DND-41 (cell line): Measurements from ENCODE around the gene DNAJC30.

Experiments used
- ATAC-seq: fragments of 200-7000 bp; cut with Tn5 transposase; 3 replicates; pipeline ENCODE4 v1.9.1; 2021; ENCODE audit warnings: low read depth; ENCODE audit not compliant: insufficient read depth
- DNase-seq: peaks from one replicate; pipeline ENCODE4 v3.0.0-alpha.2; 2020
- H2AFZ ChIP-seq: 2 replicates; pipeline ENCODE4 v1.6.0; 2012; ENCODE audit warnings: low read depth, low read length
- H3K27ac ChIP-seq: 2 replicates; pipeline ENCODE4 v1.5.1; 2012; ENCODE audit warnings: low read length, inconsistent platforms
- H3K27me3 ChIP-seq: fragments of 200-600 bp; sonication (generic); 2 replicates; pipeline ENCODE4 v1.6.0; 2012; ENCODE audit warnings: low read length, mild to moderate bottlenecking, inconsistent platforms; ENCODE audit not compliant: insufficient read depth, poor library complexity
- H3K36me3 ChIP-seq: 2 replicates; pipeline ENCODE4 v1.5.1; 2012; ENCODE audit warnings: low read length, inconsistent platforms; ENCODE audit not compliant: insufficient read depth
- H3K4me1 ChIP-seq: 2 replicates; pipeline ENCODE4 v1.5.1; 2012; ENCODE audit warnings: mild to moderate bottlenecking, low read length; ENCODE audit not compliant: insufficient read depth
- H3K4me2 ChIP-seq: 2 replicates; pipeline ENCODE4 v1.6.0; 2012; ENCODE audit warnings: mild to moderate bottlenecking, moderate library complexity, low read length, inconsistent platforms; ENCODE audit not compliant: insufficient read depth
- H3K4me3 ChIP-seq, 2 experiments: fragments of 200-600 bp in 1 of 2; shearing (Covaris generic) in 1 of 2; 2 replicates each; pipeline ENCODE4 v1.5.1; 2012 to 2016; ENCODE audit warnings: inconsistent platforms in 2 of 2, low read length in 2 of 2, mild to moderate bottlenecking in 2 of 2, low read depth in 1 of 2, moderate library complexity in 1 of 2
- H3K79me2 ChIP-seq: 2 replicates; pipeline ENCODE4 v1.6.0; 2012; ENCODE audit warnings: low read length, inconsistent platforms; ENCODE audit not compliant: insufficient read depth
- H3K9ac ChIP-seq: 2 replicates; pipeline ENCODE4 v1.6.0; 2012; ENCODE audit warnings: low read depth, mild to moderate bottlenecking, inconsistent platforms, low read length, moderate library complexity
- H3K9me3 ChIP-seq: 2 replicates; pipeline ENCODE4 v1.5.1; 2012; ENCODE audit warnings: low read length, moderate library complexity, mild to moderate bottlenecking, inconsistent platforms; ENCODE audit not compliant: insufficient read depth, severe bottlenecking
- H4K20me1 ChIP-seq: 2 replicates; pipeline ENCODE4 v1.6.0; 2012; ENCODE audit warnings: low read length; ENCODE audit not compliant: insufficient read depth
- EZH2 ChIP-seq: IDR thresholded peaks from 3 replicates; pipeline ENCODE4 v1.6.1; 2012; ENCODE audit warnings: borderline replicate concordance, low read depth, mild to moderate bottlenecking, moderate library complexity, low read length, inconsistent platforms; ENCODE audit not compliant: severe bottlenecking
- TF ChIP-seq, protein P1 (sequence below): IDR thresholded peaks from 2 replicates; pipeline ENCODE4 v1.5.1; 2012; ENCODE audit warnings: borderline replicate concordance, low read length, moderate library complexity, mild to moderate bottlenecking; ENCODE audit not compliant: poor library complexity, severe bottlenecking; ENCODE audit errors: extremely low read depth

The DNAJC30 gene

DNA sequence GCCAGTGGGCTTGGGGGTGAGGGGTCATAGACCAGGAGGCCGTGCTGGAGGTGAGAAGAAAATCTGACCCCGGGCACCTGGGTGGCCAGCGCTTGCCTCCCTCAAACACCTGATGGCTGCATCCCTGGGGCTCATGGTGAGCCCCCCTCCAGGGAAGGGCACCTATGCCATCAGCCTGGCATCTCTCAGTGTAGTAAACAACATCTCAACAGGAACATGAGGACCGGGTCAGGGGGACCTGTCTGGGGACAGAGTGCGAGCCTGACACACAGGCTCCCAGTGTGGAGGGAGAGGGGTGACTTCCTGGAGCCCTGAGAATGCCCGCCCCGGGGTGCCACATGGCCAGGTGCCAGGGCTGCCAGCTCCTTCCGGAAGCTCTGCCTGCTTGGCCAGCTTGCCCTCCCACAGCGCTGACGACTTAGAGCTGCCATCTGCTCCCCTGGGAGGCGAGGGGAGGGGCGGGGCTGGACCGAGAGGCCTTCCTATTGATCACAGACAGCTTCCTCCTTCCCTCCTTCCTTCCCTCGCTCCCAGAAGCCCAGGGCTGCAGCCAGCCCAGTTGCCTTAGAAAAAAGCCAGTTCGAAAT lies 23.9 kb upstream of the DNAJC30 start:
- peak overlapping the region; percentile 58 for H3K4me2 ChIP-seq
- no peaks in the 10 kb centered on the region for H3K36me3 ChIP-seq
- 0 out of 2 replicates have a peak overlapping the region, but pooled peaks have one; percentile 10 for H2AFZ ChIP-seq
- H3K4me3 ChIP-seq, result no peak overlapping the region
- ATAC-seq, result peak; percentile 64
- 0 out of 2 replicates have a peak overlapping the region, but pooled peaks have one; percentile 15 for H3K9ac ChIP-seq
- H4K20me1 ChIP-seq, result peaks cover 17% of the 10 kb centered on the region
- DNase-seq, result peak; percentile 74
- no peak for TF ChIP-seq EZH2
- TF ChIP-seq, protein P1, sequence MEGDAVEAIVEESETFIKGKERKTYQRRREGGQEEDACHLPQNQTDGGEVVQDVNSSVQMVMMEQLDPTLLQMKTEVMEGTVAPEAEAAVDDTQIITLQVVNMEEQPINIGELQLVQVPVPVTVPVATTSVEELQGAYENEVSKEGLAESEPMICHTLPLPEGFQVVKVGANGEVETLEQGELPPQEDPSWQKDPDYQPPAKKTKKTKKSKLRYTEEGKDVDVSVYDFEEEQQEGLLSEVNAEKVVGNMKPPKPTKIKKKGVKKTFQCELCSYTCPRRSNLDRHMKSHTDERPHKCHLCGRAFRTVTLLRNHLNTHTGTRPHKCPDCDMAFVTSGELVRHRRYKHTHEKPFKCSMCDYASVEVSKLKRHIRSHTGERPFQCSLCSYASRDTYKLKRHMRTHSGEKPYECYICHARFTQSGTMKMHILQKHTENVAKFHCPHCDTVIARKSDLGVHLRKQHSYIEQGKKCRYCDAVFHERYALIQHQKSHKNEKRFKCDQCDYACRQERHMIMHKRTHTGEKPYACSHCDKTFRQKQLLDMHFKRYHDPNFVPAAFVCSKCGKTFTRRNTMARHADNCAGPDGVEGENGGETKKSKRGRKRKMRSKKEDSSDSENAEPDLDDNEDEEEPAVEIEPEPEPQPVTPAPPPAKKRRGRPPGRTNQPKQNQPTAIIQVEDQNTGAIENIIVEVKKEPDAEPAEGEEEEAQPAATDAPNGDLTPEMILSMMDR, result no peak
- H3K4me1 ChIP-seq, result peaks cover 18% of the 10 kb centered on the region
- no peak overlapping the region for H3K27ac ChIP-seq
- H3K9me3 ChIP-seq, result no peaks in the 10 kb centered on the region
- no peaks in the 10 kb centered on the region for H3K27me3 ChIP-seq
- no peaks in the 10 kb centered on the region for H3K79me2 ChIP-seq

DNA sequence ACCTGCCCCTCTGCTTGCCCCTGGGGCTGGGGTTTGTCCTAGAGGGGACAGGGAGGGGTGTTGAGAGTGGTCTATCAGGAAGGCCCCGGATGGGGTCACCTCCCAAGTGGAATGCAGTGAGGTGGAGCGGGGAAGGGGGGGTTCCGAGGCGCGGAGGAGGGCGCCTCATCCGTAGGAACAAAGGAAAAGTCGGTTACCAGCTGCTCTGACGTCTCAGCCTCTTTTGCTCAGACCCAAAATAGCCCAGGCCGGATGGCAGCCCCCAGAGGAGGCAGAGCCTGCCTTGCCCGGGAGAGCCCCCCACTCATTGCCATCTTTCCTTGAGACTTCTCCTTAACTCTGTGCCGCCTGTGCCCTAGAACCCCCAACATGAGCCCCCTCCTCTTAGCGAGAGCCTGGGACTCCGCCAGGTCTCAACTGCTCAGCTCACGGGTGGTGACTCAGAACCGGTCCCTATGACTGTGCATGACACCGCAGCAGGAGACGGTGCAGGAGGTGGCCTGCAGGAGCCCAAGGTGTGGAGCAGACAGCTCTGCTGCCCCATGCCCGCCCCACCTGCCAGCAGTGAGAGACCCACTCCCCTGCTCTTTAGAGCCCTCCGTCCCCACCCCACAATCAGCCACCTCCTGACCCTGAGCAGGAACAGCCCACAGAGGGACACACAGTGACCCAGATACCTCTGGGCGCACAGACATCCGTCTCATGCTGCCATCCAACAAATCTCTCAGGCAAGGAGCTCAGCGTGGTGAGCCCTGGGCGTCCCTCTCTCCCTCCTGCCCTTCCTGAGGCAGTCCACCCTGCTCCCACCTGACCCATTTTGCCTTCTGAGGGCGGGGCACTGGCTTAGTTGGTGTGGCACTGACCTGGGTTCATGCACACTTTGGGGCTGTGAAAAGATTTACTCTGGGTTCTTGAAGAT lies 23.1 kb upstream of the DNAJC30 start:
- DNase-seq (no peak), ATAC-seq (no peak)
- H3K4me3 ChIP-seq, result no peak overlapping the region
- peaks cover 18% of the 10 kb centered on the region for H3K4me1 ChIP-seq
- no peaks in the 10 kb centered on the region for H3K27me3 ChIP-seq
- H4K20me1 ChIP-seq, result peaks cover 12% of the 10 kb centered on the region; the same call in 1 of the 2 replicates
- H3K9me3 ChIP-seq, result no peaks in the 10 kb centered on the region
- no peak overlapping the region for H2AFZ ChIP-seq
- no peak overlapping the region for H3K27ac ChIP-seq
- no peak for TF ChIP-seq EZH2
- H3K9ac ChIP-seq, result no peak overlapping the region
- no peaks in the 10 kb centered on the region for H3K79me2 ChIP-seq
- no peaks in the 10 kb centered on the region for H3K36me3 ChIP-seq
- H3K4me2 ChIP-seq, result peak overlapping the region; percentile 58

DNA sequence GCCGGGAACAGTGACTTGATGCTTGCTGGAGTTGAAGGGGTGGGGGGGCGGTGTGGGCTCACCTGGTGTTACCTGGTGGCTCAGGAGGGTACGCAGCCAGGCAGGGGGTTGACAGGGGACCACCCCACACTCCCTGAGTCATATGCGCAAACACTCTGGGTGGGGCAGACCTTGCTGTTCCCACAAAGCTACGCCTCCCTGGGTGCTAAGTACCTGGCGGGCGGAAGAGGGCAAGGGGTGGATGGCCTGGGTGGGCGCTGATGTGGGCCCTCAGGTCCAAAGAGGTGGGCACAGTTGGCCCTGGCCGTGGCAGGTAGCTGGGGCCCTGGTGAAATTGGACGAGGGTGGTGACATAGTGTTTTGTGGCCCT lies 22.3 kb upstream of the DNAJC30 start:
- no peak overlapping the region for H3K4me2 ChIP-seq
- H3K27ac ChIP-seq, result no peak overlapping the region

More for the DNA sequence above, 22.3 kb upstream of the DNAJC30 start:
- no peaks in the 10 kb centered on the region for H3K79me2 ChIP-seq
- no peak for ATAC-seq
- no peaks in the 10 kb centered on the region for H3K36me3 ChIP-seq
- H3K4me1 ChIP-seq, result peaks cover 18% of the 10 kb centered on the region
- H4K20me1 ChIP-seq, result peaks cover 16% of the 10 kb centered on the region
- H3K9me3 ChIP-seq, result no peaks in the 10 kb centered on the region
- no peak for TF ChIP-seq EZH2
- TF ChIP-seq, protein P1, result no peak
- DNase-seq, result no peak
- H3K27me3 ChIP-seq, result no peaks in the 10 kb centered on the region
- H3K4me3 ChIP-seq, result no peak overlapping the region
- no peak overlapping the region for H3K9ac ChIP-seq
- H2AFZ ChIP-seq, result no peak overlapping the region
